Fibroblast of lung (primary cell): ENCODE data around the gene SLC49A4.

Experiments
- CTCF ChIP-seq, 2 donors: IDR thresholded peaks in 1 of 2; conservative IDR thresholded peaks in 1 of 2; 1 replicate in 1 of 2; 2 replicates in 1 of 2; pipeline ENCODE4 v1.5.1; 2011 to 2012; ENCODE audit warnings: low read length in 2 of 2, control low read depth in 1 of 2, inconsistent platforms in 1 of 2, low read depth in 1 of 2, mild to moderate bottlenecking in 1 of 2
- EZH2 ChIP-seq: IDR thresholded peaks from 2 replicates; pipeline ENCODE4 v1.5.1; 2012; ENCODE audit warnings: low read length, control low read depth, mild to moderate bottlenecking; ENCODE audit errors: missing control alignments

- TF ChIP-seq CTCF (conservative IDR thresholded peaks at IDR 0.05 in 1 of 2, IDR thresholded peaks at IDR 0.05 in 1 of 2; ENCODE audit: low read depth in 1 of 2, low read length in 2 of 2), result no peak
- TF ChIP-seq EZH2, result no peak
Measured at GRCh38 chr3:122785231-122785630, 9.6 kb upstream of the SLC49A4 start.
